COLO829 (cell line): ENCODE results near the gene PPP1R14C.

Experiments used
- DNase-seq: peaks from one replicate; pipeline ENCODE4 v3.0.0; 2012; ENCODE audit warnings: low spot score

PPP1R14C gene

DNA sequence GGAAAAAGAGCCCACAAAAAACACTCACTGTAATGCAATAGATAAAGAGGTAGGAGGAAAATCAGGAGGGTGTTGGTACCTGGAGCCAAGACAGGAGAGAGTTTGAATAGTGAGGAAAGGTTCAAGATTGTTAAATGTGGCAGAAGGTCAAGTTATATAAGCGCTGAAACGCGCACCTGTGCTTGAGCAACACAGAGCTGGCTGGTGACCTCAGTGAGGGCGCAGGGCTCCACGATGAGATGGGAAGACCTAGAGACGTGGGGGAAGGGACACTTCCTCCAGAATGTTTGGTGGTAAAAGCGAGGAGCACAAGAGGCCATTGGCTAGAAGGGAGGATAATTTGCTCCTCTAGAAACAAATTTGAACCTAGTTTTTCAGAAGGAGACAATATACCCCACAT, 4.2 kb upstream of the PPP1R14C start:
- DNase-seq: no peak

DNA sequence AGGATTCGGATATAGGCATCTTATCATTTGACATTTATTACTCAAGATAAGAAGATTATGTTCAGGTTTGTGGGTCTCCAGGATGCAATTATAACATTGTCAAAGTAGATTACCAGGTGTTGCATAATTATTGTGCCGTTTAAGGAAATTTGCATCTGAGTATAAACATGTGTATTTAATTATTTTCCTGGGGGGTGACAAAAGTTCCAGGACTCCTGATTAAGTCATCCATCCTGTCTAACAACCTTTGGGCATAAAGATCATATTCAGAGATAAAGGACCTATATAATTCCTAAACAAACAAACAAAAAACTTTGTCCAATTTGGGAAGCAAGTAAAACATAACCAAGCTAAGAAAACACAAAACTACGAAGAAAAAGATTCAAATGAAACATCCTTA, 3.3 kb upstream of the PPP1R14C start:
- DNase-seq: no peak

DNA sequence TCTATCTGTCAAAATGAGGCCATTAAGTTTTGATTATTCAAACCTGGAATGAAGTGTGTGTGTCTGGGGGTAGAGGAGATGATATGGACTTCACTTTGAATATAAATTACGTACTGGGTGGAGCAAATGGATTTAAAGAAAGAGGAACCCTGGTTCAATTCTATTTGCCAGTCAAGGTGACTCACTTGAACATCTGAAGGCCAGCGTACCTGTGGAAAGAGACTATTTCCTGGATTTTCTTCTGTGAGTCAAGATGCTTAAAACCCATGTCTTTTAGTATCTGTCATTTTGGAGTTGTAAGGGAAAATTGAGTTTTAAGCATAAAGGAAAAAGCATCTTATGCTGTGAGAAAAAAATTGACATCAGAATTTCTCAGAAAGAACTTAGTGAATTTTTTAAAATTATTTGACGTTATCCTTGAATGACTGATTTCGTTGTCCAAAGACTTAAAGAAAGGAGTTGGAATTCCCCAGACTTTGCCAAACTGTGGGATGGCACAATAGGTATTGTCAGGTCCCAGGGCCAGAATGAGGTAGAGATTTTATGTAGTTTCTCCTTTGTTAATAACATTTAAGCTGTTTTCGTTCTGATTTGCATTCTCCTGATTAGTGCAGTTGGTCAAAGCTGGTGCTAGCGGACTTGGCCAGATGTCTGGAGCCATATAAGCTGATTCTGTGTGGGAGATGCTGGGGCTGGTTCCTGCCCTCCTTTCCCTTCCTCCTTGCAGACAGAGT, 2.4 kb upstream of the PPP1R14C start:
- no peak for DNase-seq

DNA sequence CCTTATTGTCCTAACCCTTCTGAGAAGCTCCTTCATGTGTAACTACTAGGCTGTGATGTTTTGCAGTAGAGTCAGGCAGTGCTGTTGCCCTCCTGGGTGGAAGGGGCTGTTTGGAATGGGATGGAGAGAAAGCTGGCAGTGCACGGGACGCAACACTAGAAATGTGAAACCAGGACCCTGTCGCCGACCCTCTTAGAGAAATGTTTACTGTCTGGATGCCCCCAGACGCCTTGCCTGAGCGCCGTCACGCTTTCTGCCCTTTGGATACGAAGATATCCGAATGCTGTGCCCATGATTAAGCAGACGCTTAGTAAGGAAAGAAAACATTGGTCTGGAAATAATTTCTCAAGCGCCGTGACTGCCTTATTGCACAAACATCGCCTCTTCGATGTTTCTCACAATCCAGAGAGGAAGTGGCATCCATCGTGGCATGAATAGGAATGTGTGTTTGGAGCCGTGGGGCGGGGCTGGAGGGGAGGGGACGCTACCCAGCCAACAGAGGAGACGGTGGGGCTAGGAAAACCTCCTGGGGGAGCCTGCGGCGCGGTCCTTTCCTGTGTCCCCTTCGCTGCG, 661 bp upstream of the PPP1R14C start:
- DNase-seq: peak; percentile 36

DNA sequence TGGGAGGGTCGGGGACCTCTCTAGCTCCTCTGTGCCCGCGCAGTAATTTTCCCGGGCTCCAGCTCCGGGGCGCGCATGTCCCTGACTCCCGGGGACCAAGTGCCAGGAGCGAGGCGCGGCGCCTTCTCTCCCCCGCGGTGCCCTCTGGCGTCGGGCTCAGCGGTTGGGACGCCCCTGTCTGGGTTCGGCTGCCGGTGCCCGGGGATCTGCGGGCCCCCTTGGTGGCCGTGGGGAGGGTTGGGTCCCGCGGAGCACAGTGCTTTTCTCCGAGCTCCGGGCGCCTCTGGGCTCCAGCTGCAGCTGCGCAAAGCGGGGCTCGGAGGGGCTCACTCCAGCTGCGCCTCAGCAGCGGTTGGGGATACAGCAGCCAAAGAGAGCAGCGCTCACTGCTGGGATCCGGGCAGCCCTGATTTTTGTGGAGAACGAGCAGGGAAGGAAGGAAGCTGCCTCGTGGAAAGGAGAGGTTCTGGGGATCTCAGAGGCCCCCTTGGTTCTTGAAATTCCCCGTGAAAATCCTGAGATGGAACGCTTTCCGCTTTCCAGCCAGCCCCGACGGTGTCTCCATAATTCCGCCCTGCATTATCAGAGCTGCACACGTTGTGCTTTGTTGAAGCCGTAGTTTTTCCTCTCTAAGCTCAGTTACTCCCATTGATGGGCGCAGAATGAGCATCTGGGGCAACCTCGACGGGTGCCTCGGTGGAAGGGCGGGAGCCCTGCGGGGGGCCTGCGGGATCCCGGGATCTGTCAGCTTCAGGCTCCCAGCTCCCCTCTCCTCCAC, 861 bp downstream of the PPP1R14C start:
- no peak for DNase-seq

DNA sequence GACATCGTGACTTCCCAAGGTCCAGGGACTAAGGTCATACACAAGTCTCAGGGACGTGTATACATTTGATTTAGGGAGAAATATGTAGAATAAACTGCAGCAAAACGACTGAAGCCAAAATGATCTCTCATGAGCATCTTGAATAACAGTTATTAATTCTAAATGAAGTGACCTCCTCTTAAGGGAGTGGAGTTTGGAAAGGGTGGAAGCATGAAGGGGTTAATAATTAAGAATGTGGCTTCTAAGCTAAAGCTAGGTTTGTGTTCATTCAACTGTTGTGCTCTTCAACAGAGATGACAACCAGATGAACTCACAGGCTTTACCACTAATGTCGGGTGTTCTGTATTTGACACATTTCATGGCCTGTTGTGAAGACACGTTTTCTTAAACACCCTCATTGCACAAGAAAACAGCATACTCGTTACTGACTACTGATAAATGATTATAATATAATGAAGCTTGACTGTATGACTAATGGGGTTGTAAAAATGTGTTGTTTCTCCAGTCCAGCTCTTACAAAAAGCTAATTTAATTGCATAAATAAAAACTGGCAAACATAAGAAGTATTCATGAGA, 1.5 kb downstream of the PPP1R14C start:
- no peak for DNase-seq

DNA sequence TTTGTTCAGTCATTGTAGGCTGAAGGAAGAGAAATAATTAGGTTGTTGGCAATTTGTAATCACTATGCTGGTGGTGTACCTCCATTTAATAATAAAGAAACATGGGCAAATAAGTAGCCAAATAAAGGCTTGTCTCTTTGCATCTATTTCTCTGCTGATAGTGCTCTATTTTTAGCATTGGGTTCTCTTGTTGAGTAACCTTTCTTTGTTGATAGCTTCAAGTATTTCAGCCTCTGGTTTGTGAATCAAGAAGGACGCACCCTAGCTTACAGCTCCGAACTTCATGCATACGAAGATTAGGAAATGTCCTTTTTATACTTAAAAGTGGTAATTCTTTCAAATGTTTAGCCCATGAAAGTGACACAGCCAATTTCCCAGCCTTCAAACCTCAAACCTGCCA, 2.6 kb downstream of the PPP1R14C start:
- DNase-seq: no peak

DNA sequence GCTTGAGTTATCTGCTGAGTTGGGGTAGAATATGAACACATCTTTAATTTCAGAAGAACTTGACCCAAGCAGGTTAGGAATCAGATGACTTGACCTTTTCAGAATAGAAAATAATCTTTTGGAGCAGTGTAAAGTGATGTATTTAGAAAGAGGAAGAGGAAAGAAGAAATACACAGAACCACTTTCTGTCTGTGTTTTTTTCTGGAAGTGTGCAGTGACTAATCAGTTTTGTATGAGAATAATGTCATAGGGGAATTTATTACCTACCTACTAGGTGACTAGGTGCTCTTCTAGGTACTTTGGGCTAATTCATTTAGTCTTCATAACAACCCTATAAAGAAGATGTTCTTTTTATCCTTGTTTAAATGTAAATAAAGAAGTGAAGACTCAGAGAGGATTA, 3.0 kb downstream of the PPP1R14C start:
- DNase-seq: no peak

DNA sequence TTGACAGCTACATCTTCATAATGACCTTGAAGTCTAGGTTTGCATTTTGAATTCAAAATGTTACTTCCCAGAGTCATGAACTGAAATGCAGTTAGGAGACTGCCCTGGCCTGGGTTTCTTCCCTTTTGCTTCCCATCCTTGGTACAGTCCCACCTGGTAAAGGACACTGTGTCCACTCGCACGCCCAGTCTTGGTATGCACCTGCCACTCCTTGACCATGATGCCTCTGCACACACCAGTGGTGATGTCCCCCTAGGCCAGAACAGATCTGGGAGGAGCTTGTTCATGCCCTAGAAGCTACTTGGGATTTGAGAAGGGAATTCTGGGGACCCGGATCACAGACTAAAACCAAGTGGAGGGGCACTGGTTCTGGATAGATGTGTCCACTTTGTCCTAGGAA, 3.6 kb downstream of the PPP1R14C start:
- no peak for DNase-seq

DNA sequence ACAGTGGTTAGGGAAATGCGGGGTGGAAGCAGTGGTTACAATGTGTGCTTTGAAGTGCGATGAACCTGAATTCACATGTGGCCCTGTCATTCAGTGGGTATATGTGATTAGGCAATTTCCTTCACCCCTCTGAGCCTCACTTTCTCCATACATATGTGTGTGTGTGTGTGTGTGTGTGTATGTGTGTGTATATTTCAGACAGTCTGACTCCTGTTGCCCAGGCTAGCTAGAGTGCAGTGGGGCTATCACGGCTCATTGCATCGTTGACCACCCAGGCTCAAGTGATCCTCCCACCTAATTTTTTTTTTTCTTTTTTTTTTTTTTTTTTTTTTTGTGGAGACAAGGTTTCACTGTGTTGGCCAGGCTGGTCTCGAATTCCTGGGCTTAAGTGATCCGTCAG, 6.3 kb downstream of the PPP1R14C start:
- no peak for DNase-seq

DNA sequence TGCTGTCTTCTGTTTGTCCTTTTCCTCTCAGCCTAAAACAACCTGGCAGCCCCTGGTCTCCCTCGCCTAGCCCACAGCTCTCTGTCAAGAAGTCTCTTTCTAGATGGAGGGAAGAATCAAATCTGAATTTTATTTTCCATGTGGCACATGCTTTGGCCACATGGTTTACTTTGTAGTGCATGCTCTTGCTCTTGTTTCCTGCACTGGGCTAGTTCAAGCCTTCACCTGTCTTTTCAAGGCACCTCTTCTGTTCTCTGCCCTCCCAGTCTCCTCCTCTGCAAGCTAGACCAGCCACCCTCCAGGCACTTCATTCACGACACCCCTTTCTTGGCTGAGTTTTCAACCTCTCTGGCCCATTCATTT, 7.6 kb downstream of the PPP1R14C start:
- no peak for DNase-seq

DNA sequence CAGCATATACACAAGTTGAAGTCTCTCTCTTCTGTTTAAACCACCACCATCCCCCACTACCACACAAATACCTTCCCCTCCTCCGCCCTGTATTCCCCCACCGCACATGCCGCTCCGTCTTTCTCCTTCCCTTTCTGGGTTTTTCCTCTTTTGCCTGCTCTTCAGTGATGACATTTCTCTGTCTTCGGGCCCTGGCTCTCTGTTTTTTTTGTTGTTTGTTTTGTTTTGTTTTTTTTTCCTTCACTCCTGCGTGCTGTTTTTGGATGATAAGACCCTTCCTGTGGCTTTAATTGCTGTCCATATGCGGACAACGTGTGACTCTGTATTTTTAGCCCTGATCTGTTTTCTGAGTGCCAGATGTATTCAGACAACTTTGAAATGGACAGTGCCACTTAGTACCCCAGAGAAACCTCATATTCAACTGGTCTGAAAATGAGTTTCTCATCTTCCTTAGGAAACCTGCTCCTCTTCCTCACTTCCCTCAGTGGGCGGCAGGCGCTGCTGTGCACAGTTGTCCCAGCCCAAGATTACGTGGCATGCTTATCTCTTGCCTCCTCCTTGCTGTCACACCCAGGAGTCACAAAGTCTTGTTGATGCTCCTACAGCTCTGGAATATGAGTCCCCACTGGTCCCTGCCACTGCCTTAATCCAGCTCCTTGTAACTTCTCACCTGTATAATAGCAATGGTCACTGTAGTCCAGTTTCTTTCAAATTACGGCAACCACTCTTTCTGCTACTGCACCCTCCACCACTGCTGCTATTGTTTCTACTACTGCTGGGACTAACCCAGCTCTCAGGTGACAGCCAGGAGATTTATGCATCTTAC, 8.2 kb downstream of the PPP1R14C start:
- no peak for DNase-seq

DNA sequence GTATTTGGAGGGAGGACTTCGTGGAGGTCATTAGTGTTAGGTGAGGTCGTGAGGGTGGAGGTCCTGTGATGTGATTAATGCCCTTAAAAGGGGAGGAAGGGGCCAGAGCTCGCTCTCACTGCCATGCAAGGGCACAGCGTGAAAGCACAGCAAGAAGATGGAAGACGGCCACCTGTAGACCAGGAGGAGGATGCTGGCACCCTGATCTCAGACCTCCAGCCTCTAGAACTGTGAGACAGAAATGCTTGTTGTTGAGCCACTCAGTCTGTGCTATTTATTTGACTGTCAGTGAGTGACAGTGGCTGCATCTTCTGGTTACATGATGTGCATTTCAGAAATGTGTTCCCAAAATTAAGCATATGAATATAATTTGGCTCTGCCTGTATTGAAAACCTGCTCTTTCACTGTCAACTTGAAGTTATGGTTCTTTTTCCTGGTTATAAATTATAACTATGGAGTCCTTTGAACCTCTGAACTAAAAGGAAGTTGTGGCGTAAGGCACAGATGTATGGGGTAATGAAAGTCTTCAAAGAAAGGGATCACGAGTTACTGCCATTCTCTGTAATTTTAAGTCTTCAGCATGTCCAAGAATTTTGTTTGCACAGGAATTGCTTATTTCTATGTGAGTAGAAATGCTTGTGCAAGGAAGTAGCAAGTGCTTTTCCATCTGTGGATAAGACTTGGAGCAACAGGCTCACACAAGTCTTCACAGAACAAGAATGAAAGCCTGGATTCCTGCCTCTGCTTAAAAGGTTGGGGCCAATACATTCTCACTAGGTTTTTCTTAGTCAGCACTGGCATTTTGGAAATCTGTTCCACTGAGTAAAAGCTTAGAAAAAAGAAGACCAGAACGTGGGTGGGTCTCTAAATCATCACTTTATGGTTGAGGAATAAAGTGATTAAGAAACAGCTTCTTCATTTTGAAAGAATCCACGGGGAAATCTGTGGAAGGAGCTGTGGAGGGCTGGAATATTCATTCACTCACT, 10.3 kb downstream of the PPP1R14C start:
- no peak for DNase-seq

DNA sequence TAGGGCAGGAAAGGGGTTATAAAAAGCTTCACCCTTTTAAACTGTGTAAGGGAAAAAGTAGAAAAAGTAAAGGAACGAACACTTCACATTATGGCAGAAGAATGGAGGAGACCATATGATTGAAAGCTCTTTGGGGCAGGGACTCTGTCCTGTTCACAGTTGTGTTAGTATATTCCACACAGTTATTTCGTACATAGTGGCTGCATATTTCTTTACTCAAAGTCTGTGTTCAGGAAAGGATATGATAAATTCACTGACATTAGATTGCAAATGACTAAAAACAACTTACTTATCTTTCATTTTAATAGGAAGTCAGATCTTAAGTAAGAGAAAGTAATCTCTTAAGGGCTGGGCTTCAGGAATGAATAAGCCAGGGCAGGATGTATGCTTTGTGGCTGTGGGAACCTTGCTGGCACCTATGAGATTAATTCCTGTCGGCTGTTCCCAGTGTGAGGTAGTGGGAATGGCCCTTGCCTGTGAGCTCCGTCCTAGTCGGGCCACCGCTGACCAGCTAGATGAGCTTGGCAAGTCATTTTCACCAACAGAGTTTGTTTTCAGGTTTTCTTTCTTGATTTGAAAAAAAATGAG, 11.2 kb downstream of the PPP1R14C start:
- no peak for DNase-seq

DNA sequence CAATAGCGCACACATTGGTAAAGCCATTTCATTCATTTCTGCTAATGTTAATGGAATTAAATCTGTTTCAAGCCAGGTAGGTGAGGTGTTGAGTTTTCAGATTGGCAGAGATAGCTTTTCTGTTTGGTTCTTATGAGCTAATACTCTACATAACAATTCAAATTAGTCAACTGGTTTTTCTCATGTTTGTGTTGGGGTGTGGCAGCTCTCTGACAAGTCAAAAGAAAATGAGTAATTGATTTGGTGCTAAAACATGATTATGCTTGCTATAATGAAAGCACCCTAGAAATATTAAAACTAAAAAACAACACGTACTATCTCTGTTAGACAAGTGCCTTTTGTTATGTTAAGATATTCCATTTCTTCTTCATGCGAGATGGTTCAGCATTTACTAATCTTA, 13.6 kb downstream of the PPP1R14C start:
- DNase-seq: no peak

DNA sequence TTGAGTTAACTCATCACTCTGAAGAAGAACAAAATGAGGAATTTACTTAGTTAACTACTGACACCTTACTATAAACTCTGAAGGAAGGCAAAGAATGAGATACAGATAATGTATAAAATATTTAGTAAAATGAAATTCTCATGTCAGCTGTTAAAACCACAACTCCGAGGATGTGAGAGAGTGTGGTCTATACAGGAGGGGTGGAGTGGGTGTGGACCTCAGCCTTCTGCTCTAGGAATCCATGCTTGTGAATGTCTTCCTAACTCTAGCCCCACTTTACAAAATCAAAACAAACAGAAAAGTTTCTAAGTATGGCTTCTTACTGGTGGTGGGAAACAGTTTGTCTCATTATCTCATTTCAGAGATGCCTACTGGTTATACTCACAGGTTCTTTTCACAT, 14.2 kb downstream of the PPP1R14C start:
- DNase-seq: no peak

DNA sequence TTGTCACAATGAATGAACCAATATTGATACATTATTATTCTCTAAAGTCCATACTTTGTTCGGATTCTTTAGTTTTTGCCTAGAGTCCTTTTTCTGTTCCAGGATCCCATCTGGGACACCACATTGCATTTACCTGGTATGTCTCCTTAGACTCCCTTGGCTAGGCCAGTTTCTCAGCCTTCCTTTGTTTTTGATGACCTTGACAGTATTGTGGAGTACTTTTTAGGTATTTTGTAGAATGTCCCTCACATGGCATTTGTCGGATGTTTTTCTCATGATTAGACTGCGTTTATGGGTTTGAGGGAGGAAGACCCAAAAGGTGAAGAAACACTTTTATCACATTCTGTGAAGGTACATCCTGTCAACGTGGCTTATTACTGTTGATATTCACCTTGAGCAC, 16.9 kb downstream of the PPP1R14C start:
- DNase-seq: no peak

DNA sequence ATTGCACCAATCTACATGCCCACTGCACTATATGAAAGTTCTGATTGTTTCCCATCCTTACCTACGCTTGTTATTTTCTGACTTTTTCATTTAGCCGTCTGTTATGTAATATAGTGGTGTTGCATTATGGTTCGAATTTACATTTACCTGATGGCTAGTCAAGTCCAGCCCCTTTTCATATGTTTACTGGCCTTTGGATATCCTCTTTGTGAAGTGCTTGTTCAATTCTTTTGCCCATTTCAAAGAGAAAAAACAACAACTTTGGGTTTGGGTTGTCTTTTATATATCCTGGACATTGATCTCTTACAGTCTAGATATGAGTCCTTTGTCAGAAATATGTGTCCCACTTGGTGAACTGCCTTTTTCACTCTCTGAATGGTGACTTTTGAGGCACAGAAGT, 21.1 kb downstream of the PPP1R14C start:
- no peak for DNase-seq

DNA sequence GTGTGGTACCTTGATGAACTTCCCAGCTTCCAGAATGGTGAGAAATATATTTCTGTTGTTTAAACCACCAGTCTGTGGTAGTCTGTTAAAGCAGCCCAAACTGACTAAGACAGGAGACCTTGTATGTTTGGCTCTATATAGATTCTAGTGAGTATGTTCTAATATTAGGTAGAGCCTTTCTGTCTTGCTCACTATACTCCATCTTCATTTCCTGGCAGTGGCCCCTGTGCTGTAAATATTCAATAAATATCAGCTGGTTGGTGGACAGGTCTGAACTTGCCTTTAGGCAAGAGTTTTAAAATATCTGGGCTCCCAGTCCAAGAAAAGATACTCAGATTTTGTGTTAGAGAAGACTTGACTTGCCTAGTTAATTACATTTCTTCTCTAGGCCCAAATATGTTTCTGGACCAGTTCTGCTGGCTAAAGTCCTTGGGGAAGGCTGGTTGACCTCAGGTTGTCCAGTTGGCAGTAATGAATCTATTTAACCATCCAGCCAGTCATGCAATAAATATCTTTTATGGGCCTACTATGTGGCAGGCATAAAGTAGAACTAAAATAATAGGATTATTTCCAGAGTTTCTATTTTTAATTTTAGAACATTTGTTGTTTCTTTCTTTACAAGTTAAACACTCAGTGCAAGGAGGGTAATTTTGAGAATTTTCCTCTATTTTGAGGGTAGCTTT, 22.3 kb downstream of the PPP1R14C start:
- DNase-seq: no peak

DNA sequence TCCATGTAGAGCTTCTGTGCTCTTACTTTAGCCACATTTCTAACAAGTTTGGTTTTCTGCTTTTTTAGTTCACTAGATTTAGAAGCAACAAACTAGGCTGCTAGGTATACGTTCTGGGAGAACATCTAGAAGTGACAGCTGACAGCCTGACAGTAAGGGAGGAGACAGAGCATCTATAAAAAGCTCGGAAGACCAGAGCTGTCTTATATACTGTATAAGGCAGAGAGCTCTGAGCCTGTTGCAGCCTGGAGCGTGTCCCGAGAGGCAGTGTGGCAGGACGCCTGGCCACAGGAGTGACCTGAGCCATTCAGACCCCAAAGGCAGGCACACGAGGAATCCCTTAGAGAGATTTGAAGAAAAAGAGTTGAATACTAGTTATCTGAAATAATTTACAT, 24.6 kb downstream of the PPP1R14C start:
- DNase-seq: no peak
